Activated B cell treated with CpG ODN at 0.5 μM for 24 hours (primary cell): ENCODE measurements around the gene RNF103. TPM values are rescaled to one million over a fixed set of nuclear protein-coding genes. Genes with fewer than 3 reads are reported as not detected.
A peak's percentile ranks its signal among the peaks of the same experiment; 100 is the strongest.

Source experiments
- ATAC-seq: fragments of 200-7000 bp; cut with Tn5 transposase; one replicate; pipeline ENCODE4 v1.10.0; 2021; ENCODE audit warnings: low read depth, mild to moderate bottlenecking, moderate library complexity
- CTCF ChIA-PET: fragments of 350-600 bp; sonication (Branson Sonifier 250); formaldehyde crosslinking; loops from one replicate; lab custom pipeline; 2021; ENCODE audit warnings: antibody characterized with exemption; lab: Charles Lee
- POLR2A ChIA-PET: fragments of 350-600 bp; sonication (Branson Sonifier 250); formaldehyde crosslinking; loops from one replicate; lab custom pipeline; 2021; ENCODE audit warnings: antibody characterized with exemption; lab: Charles Lee
- DNase-seq: peaks from one replicate; pipeline ENCODE4 v3.0.0; 2022
- H3K27ac Mint-ChIP-seq: one replicate; pipeline ENCODE4 v1.8.0; 2020; ENCODE audit warnings: mixed read lengths
- H3K27me3 Mint-ChIP-seq: one replicate; pipeline ENCODE4 v1.8.0; 2021; ENCODE audit warnings: mixed read lengths
- H3K36me3 Mint-ChIP-seq: one replicate; pipeline ENCODE4 v1.8.0; 2021; ENCODE audit warnings: low read depth, mixed read lengths
- H3K4me1 Mint-ChIP-seq: one replicate; pipeline ENCODE4 v1.8.0; 2021; ENCODE audit warnings: mixed read lengths
- H3K4me3 Mint-ChIP-seq: one replicate; pipeline ENCODE4 v1.8.0; 2020; ENCODE audit warnings: mild to moderate bottlenecking, mixed read lengths
- H3K9me3 Mint-ChIP-seq: one replicate; pipeline ENCODE4 v1.8.0; 2020; ENCODE audit warnings: mixed read lengths
- CTCF ChIP-seq: fragments of 200-600 bp; IDR thresholded peaks from one replicate; pipeline ENCODE4 v1.8.0; 2022; ENCODE audit warnings: antibody characterized with exemption, mild to moderate bottlenecking
- intact Hi-C: fragments of 100-400 bp; cut with micrococcal nuclease; formaldehyde crosslinking; loops from one replicate; pipeline ENCODE4 v1.15.1; 2024
- total RNA-seq: library from RNA; stranded (reverse); gene quantifications from 2 replicates; pipeline ENCODE4 v1.2.3, GENCODE V29; 2022

The RNF103 gene
- total RNA-seq, 1 donor from 2014 or later = 22.2 TPM

- ATAC-seq (no peak), DNase-seq (no peak)
- Mint-ChIP-seq H3K27ac (peak overlapping the region; percentile 31), H3K4me3 (peak overlapping the region; percentile 24), H3K9me3 (no peaks in the 10 kb centered on the region), H3K36me3 (peaks cover 7% of the 10 kb centered on the region), H3K4me1 (peaks cover 29% of the 10 kb centered on the region), H3K27me3 (no peaks in the 10 kb centered on the region)
- TF ChIP-seq CTCF = no peak
- intact Hi-C loops = loop anchor here (10.0 kb wide), 2 partner anchors 120 to 1300 kb away; partner anchors contain the start of gene TGOLN2
- CTCF ChIA-PET = no interaction called here
- POLR2A ChIA-PET = no interaction called here
These were observed 1.4 kb upstream of the RNF103 start for GRCh38 chr2:86625096-86625495.

DNA sequence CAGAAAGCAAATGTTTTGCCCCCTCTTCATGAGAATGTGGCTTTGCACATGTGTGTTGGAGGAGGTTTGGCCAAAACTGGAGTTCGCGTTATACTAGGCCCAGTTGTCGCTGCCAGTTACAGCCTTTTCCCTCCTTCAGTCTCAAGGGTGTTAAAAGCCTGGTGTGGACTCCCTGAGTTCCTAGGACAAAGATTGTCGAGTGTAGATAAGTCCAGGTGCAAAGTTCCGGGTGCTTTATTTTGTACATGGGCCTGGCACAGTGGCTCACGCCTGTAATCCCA lies 542 bp upstream of the RNF103 start:
- intact Hi-C loops = loop anchor here (5.0 to 10.0 kb wide), 4 partner anchors 121 to 1299 kb away; partner anchors contain the start of genes POLR1A, PTCD3 and TGOLN2
- ChIA-PET POLR2A (no interaction called here), CTCF (no interaction called here)
- H3K4me1 Mint-ChIP-seq = peaks cover 32% of the 10 kb centered on the region
- DNase-seq (no peak), ATAC-seq (no peak)
- TF ChIP-seq CTCF = no peak
- no peaks in the 10 kb centered on the region for H3K9me3 Mint-ChIP-seq
- H3K4me3 Mint-ChIP-seq = peak overlapping the region; percentile 78
- peak overlapping the region; percentile 89 for H3K27ac Mint-ChIP-seq
- peaks cover 14% of the 10 kb centered on the region for H3K36me3 Mint-ChIP-seq
- no peaks in the 10 kb centered on the region for H3K27me3 Mint-ChIP-seq

- Mint-ChIP-seq H3K27ac (peak overlapping the region; percentile 96), H3K4me3 (peak overlapping the region; percentile 94), H3K27me3 (no peaks in the 10 kb centered on the region), H3K36me3 (peaks cover 22% of the 10 kb centered on the region), H3K4me1 (peaks cover 41% of the 10 kb centered on the region), H3K9me3 (no peaks in the 10 kb centered on the region)
- ChIA-PET POLR2A (interaction anchor here (1.0 to 2.6 kb wide), 8 partner anchors 13 to 428 kb away, joined by 3 to 35 read pairs (median 5); partner anchors contain the start of genes CHMP3, IMMT and KDM3A), CTCF (no interaction called here)
- no peak for DNase-seq
- intact Hi-C loops = loop anchor here (1.0 to 10.0 kb wide), 6 partner anchors 60 to 1298 kb away; partner anchors contain the start of genes CHMP3, POLR1A, PTCD3 and TGOLN2
- TF ChIP-seq CTCF = no peak
- ATAC-seq = peak; percentile 48
These were observed 597 bp downstream of the RNF103 start for GRCh38 chr2:86623043-86623493.

DNA sequence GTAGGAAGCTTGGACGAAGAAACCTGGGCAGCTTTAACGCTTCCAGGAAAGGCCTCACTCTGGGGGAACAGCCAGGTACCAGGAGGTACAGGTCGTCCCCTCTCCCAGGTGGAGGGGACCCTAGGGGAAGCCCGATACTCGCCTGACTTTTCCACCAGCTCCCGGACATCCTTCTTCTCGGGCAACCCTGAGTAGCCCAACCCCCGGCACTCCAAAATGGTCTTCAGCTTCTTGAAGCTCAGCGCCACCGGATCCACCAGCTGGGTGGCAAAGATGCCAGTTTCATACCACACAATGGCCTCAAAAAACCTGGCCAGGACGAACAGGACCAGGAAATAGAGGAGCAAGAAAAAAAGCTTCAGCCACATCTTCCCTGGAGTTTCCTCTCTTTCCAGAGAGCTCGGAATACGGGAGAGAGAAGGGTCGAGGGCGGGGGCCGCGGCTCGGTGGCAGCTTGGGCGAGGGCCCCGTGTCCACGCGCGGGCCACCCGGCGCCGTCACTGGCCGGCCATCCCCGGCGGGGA lies 1.1 kb downstream of the RNF103 start:
- CTCF ChIA-PET = interaction anchor here (0.7 kb wide), 1 partner anchor 188 kb away, joined by 3 read pairs; no protein-coding TSS in a partner anchor
- POLR2A ChIA-PET = interaction anchor here (0.9 to 2.6 kb wide), 10 partner anchors 10 to 1295 kb away, joined by 3 to 35 read pairs (median 4); partner anchors contain the start of genes CHMP3, IMMT, KDM3A and TGOLN2
- TF ChIP-seq CTCF = no peak
- no peaks in the 10 kb centered on the region for H3K9me3 Mint-ChIP-seq
- H3K27ac Mint-ChIP-seq = peak overlapping the region; percentile 96
- H3K36me3 Mint-ChIP-seq = peaks cover 26% of the 10 kb centered on the region
- no peak for ATAC-seq
- intact Hi-C loops = loop anchor here (1.0 to 10.0 kb wide), 6 partner anchors 59 to 1298 kb away; partner anchors contain the start of genes CHMP3, POLR1A, PTCD3 and TGOLN2
- peaks cover 44% of the 10 kb centered on the region for H3K4me1 Mint-ChIP-seq
- peak overlapping the region; percentile 94 for H3K4me3 Mint-ChIP-seq
- no peak for DNase-seq
- H3K27me3 Mint-ChIP-seq = no peaks in the 10 kb centered on the region

- intact Hi-C loops = loop anchor here (5.0 to 10.0 kb wide), 4 partner anchors 123 to 1297 kb away; partner anchors contain the start of genes POLR1A, PTCD3 and TGOLN2
- Mint-ChIP-seq H3K4me3 (peak overlapping the region; percentile 94), H3K27ac (peak overlapping the region; percentile 57), H3K9me3 (no peaks in the 10 kb centered on the region), H3K27me3 (no peaks in the 10 kb centered on the region), H3K36me3 (peaks cover 35% of the 10 kb centered on the region), H3K4me1 (peaks cover 55% of the 10 kb centered on the region)
- no peak for TF ChIP-seq CTCF
- ATAC-seq (no peak), DNase-seq (no peak)
- ChIA-PET POLR2A (interaction anchor here (0.7 to 2.6 kb wide), 5 partner anchors 12 to 1294 kb away, joined by 3 to 35 read pairs (median 4); partner anchors contain the start of genes CHMP3, IMMT, KDM3A and TGOLN2), CTCF (no interaction called here)
These were observed 2.3 kb downstream of the RNF103 start for GRCh38 chr2:86621280-86621943.
